NT2/D1 (cell line): ENCODE measurements around the gene ATL1.
"Not testable (repeated sequence)": the region's sequence is repeated elsewhere in the genome, so short reads cannot be mapped to it uniquely, and the experiment has no call there.

Experiments
- DNase-seq: peaks from one replicate; pipeline ENCODE4 v3.0.0-alpha.2; 2011; ENCODE audit warnings: low read depth, low spot score
- H3K27me3 ChIP-seq: 2 replicates; pipeline ENCODE4 v1.6.0; 2011; ENCODE audit warnings: mild to moderate bottlenecking; ENCODE audit not compliant: insufficient read length, insufficient read depth
- H3K36me3 ChIP-seq: 2 replicates; pipeline ENCODE4 v1.6.1; 2011; ENCODE audit warnings: mild to moderate bottlenecking, low read length, mixed read lengths; ENCODE audit not compliant: insufficient read depth, insufficient read length
- H3K4me1 ChIP-seq: 2 replicates; pipeline ENCODE4 v1.5.1; 2011; ENCODE audit not compliant: insufficient read depth, insufficient read length
- H3K4me3 ChIP-seq: 2 replicates; pipeline ENCODE4 v1.5.1; 2011; ENCODE audit warnings: low read depth; ENCODE audit not compliant: insufficient read length
- H3K9ac ChIP-seq: 2 replicates; pipeline ENCODE4 v1.6.0; 2011; ENCODE audit warnings: low read depth; ENCODE audit not compliant: insufficient read length
- H3K9me3 ChIP-seq: 2 replicates; pipeline ENCODE4 v1.5.1; 2011; ENCODE audit warnings: mild to moderate bottlenecking, low read length; ENCODE audit not compliant: insufficient read depth
- SUZ12 ChIP-seq: IDR thresholded peaks from 2 replicates; pipeline ENCODE4 v1.6.1; 2011; ENCODE audit not compliant: insufficient read length, insufficient read depth; ENCODE audit errors: extremely low read depth
- YY1 ChIP-seq: IDR thresholded peaks from 2 replicates; pipeline ENCODE4 v1.6.1; 2011; ENCODE audit not compliant: insufficient read length, insufficient read depth
- ZNF274 ChIP-seq: IDR thresholded peaks from 2 replicates; pipeline ENCODE4 v1.6.1; 2011; ENCODE audit warnings: mild to moderate bottlenecking, low read depth, low read length

ATL1 gene

DNA sequence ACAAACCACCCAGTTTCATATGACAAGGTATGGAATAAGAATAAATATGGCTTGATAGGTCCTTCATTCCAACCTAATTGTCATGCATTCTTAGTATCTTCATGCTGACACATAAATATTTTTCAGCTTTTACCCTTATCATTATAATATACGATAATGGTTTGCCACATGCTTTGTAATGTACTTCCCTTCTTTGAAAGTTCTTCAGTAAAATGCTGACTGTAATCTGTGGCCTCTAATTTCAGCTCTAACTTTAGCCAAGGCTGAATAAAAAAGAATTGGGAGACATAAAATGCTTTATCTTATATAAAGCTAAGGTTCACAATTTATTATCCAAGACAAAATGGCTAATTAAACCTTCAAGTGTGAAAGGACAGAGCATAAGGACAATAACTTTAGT, 24.9 kb upstream of the ATL1 start:
- no peak for DNase-seq
- peaks cover 8% of the 10 kb centered on the region; the same call in 1 of the 2 replicates for H3K9me3 ChIP-seq
- no peaks in the 10 kb centered on the region for H3K4me1 ChIP-seq
- H3K27me3 ChIP-seq = peaks cover 14% of the 10 kb centered on the region
- no peak overlapping the region for H3K4me3 ChIP-seq
- TF ChIP-seq YY1 (no peak), SUZ12 (no peak), ZNF274 (no peak)
- H3K9ac ChIP-seq = no peak overlapping the region
- H3K36me3 ChIP-seq = peaks cover 1% of the 10 kb centered on the region

GRCh38 chr14:50538034-50538433, 21.9 kb upstream of the ATL1 start:
- not testable (repeated sequence) for H3K4me3 ChIP-seq, H3K9ac ChIP-seq, H3K4me1 ChIP-seq, H3K9me3 ChIP-seq, DNase-seq, H3K36me3 ChIP-seq, H3K27me3 ChIP-seq

- no peak for TF ChIP-seq YY1
- TF ChIP-seq ZNF274 = no peak
- no peak for TF ChIP-seq SUZ12
- H3K9ac ChIP-seq = no peak overlapping the region
- no peak for DNase-seq
- H3K4me3 ChIP-seq = no peak overlapping the region
- H3K9me3 ChIP-seq = peaks cover 10% of the 10 kb centered on the region; the same call in 1 of the 2 replicates
- no peaks in the 10 kb centered on the region for H3K4me1 ChIP-seq
- no peaks in the 10 kb centered on the region for H3K27me3 ChIP-seq
- no peaks in the 10 kb centered on the region for H3K36me3 ChIP-seq
Observed at GRCh38 chr14:50539051-50539450, 20.9 kb upstream of the ATL1 start.

GRCh38 chr14:50541159-50541567, 18.8 kb upstream of the ATL1 start:
- no peak overlapping the region for H3K4me3 ChIP-seq
- TF ChIP-seq SUZ12 (no peak), ZNF274 (no peak), YY1 (no peak)
- DNase-seq = no peak
- H3K9me3 ChIP-seq = peaks cover 17% of the 10 kb centered on the region; the same call in 1 of the 2 replicates
- no peaks in the 10 kb centered on the region for H3K4me1 ChIP-seq
- no peaks in the 10 kb centered on the region for H3K36me3 ChIP-seq
- H3K27me3 ChIP-seq = no peaks in the 10 kb centered on the region
- H3K9ac ChIP-seq = no peak overlapping the region

GRCh38 chr14:50542941-50543418, 17.0 kb upstream of the ATL1 start:
- no peak for DNase-seq
- H3K4me1 ChIP-seq = no peaks in the 10 kb centered on the region
- 0 out of 2 replicates have a peak, but pooled peaks cover 8% of the 10 kb centered on the region for H3K9me3 ChIP-seq
- H3K36me3 ChIP-seq = no peaks in the 10 kb centered on the region
- no peak for TF ChIP-seq YY1
- no peak overlapping the region for H3K4me3 ChIP-seq
- H3K9ac ChIP-seq = no peak overlapping the region
- no peaks in the 10 kb centered on the region for H3K27me3 ChIP-seq

- H3K27me3 ChIP-seq = no peaks in the 10 kb centered on the region
- H3K9ac ChIP-seq = no peak overlapping the region
- TF ChIP-seq SUZ12 (no peak), YY1 (no peak), ZNF274 (no peak)
- no peaks in the 10 kb centered on the region for H3K36me3 ChIP-seq
- H3K4me1 ChIP-seq = no peaks in the 10 kb centered on the region
- H3K4me3 ChIP-seq = no peak overlapping the region
- no peak for DNase-seq
- H3K9me3 ChIP-seq = 0 out of 2 replicates have a peak, but pooled peaks cover 8% of the 10 kb centered on the region
Observed at GRCh38 chr14:50544911-50545310, 15.0 kb upstream of the ATL1 start.

DNA sequence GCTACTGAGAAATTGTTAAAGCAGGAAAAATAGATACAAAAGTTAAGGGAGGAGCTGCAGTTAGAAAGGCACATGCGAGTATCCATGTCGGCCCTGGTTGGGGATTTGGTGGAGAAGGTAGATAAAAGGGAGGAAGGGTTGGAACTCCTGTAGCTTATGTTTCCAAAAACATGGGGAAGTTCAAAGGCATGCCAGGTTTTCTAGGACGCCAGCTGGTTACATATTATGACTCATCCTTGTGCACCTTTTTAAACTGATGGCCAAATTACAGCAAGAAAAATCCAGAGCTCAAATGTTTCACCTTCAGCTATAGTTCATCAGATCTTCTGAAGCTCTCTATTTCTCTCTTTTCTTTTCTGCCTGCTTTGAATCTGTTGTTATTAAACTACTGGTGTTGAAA, 14.3 kb upstream of the ATL1 start:
- H3K4me1 ChIP-seq = no peaks in the 10 kb centered on the region
- H3K4me3 ChIP-seq = no peak overlapping the region
- H3K27me3 ChIP-seq = no peaks in the 10 kb centered on the region
- 0 out of 2 replicates have a peak, but pooled peaks cover 8% of the 10 kb centered on the region for H3K9me3 ChIP-seq
- H3K36me3 ChIP-seq = no peaks in the 10 kb centered on the region
- TF ChIP-seq YY1 (no peak), ZNF274 (no peak), SUZ12 (no peak)
- no peak overlapping the region for H3K9ac ChIP-seq
- no peak for DNase-seq

- H3K36me3 ChIP-seq = no peaks in the 10 kb centered on the region
- H3K9ac ChIP-seq = no peak overlapping the region
- DNase-seq = no peak
- no peaks in the 10 kb centered on the region for H3K4me1 ChIP-seq
- H3K27me3 ChIP-seq = no peaks in the 10 kb centered on the region
- no peaks in the 10 kb centered on the region for H3K9me3 ChIP-seq
- no peak overlapping the region for H3K4me3 ChIP-seq
- TF ChIP-seq YY1 (no peak), ZNF274 (no peak), SUZ12 (no peak)
Observed at GRCh38 chr14:50550294-50550693, 9.7 kb upstream of the ATL1 start.
